ENCODE data around the gene ANK3.

Gene ANK3

GRCh38 chr10:60340973-60341372 lies 48.7 kb downstream of the ANK3 start:
- no peak for DNase-seq

GRCh38 chr10:60339757-60340156 lies 49.9 kb downstream of the ANK3 start:
- no peak for DNase-seq

- DNase-seq, result no peak
These were observed 50.9 kb downstream of the ANK3 start for GRCh38 chr10:60338786-60339185.

- DNase-seq, result no peak
These were observed 51.6 kb downstream of the ANK3 start for GRCh38 chr10:60338002-60338564.

- DNase-seq, result no peak
These were observed 52.6 kb downstream of the ANK3 start for GRCh38 chr10:60336901-60337630.

GRCh38 chr10:60335708-60336107 lies 54.0 kb downstream of the ANK3 start:
- DNase-seq, result no peak

- no peak for DNase-seq
These were observed 54.7 kb downstream of the ANK3 start for GRCh38 chr10:60334991-60335390.

GRCh38 chr10:60332371-60332770 lies 57.3 kb downstream of the ANK3 start:
- DNase-seq, result no peak

- no peak for DNase-seq
These were observed 57.8 kb downstream of the ANK3 start for GRCh38 chr10:60331886-60332285.

- no peak for DNase-seq
These were observed 66.5 kb downstream of the ANK3 start for GRCh38 chr10:60323162-60323561.

- DNase-seq, result no peak
These were observed 69.0 kb downstream of the ANK3 start for GRCh38 chr10:60320666-60321065.

GRCh38 chr10:60316029-60316428 lies 73.6 kb downstream of the ANK3 start:
- no peak for DNase-seq

GRCh38 chr10:60315311-60315710 lies 74.4 kb downstream of the ANK3 start:
- DNase-seq, result no peak

GRCh38 chr10:60314069-60314940 lies 75.4 kb downstream of the ANK3 start:
- DNase-seq, result peak; percentile 15

- DNase-seq, result no peak
These were observed 76.1 kb downstream of the ANK3 start for GRCh38 chr10:60313589-60313952.

GRCh38 chr10:60312818-60313588 lies 76.7 kb downstream of the ANK3 start:
- DNase-seq, result no peak

- no peak for DNase-seq
These were observed 77.9 kb downstream of the ANK3 start for GRCh38 chr10:60311821-60312220.

GRCh38 chr10:60310740-60311139 lies 78.9 kb downstream of the ANK3 start:
- DNase-seq, result no peak

- no peak for DNase-seq
These were observed 79.8 kb downstream of the ANK3 start for GRCh38 chr10:60309891-60310290.

- no peak for DNase-seq
These were observed 80.3 kb downstream of the ANK3 start for GRCh38 chr10:60309371-60309770.

- no peak for DNase-seq
These were observed 84.2 kb downstream of the ANK3 start for GRCh38 chr10:60305380-60305892.

- no peak for DNase-seq
These were observed 84.8 kb downstream of the ANK3 start for GRCh38 chr10:60304829-60305379.

- no peak for DNase-seq
These were observed 85.9 kb downstream of the ANK3 start for GRCh38 chr10:60303778-60304177.
